HepG2 (cell line): ENCODE results near the gene ATG4D. TPM values are rescaled to one million over a fixed set of nuclear protein-coding genes. Genes with fewer than 3 reads are reported as not detected.

ENCODE experiments used
- DNMT1 ChIP-seq: sonication (generic); formaldehyde crosslinking; IDR thresholded peaks from 2 replicates; pipeline ENCODE4 v1.5.1; 2020; ENCODE audit warnings: mild to moderate bottlenecking, missing genetic modification reagents
- FOXJ3 ChIP-seq: sonication (generic); formaldehyde crosslinking; IDR thresholded peaks from 2 replicates; pipeline ENCODE4 v1.4.0; 2020; ENCODE audit warnings: missing genetic modification reagents, mild to moderate bottlenecking, borderline replicate concordance
- GABPB1 ChIP-seq: IDR thresholded peaks from 2 replicates; pipeline ENCODE4 v1.6.1; 2016; ENCODE audit warnings: mild to moderate bottlenecking, missing genetic modification reagents, moderate library complexity, missing compliant biosample characterization
- HCFC1 ChIP-seq: fragments of 150-350 bp; IDR thresholded peaks from 2 replicates; pipeline ENCODE4 v1.6.1; 2014; ENCODE audit warnings: low read depth, low read length
- IKZF4 ChIP-seq: sonication (generic); formaldehyde crosslinking; IDR thresholded peaks from 2 replicates; pipeline ENCODE4 v1.5.1; 2020; ENCODE audit warnings: borderline replicate concordance, mild to moderate bottlenecking, low read depth, missing genetic modification reagents; ENCODE audit errors: not compliant biosample characterization
- KDM1A ChIP-seq: IDR thresholded peaks from 2 replicates; pipeline ENCODE4 v1.6.1; 2016; ENCODE audit warnings: missing compliant biosample characterization
- MIER2 ChIP-seq: IDR thresholded peaks from 2 replicates; pipeline ENCODE4 v1.6.1; 2016; ENCODE audit warnings: missing biosample characterization, missing genetic modification reagents
- ONECUT2 ChIP-seq: sonication (generic); formaldehyde crosslinking; IDR thresholded peaks from 2 replicates; pipeline ENCODE4 v1.4.0; 2020; ENCODE audit warnings: missing genetic modification reagents
- PHF8 ChIP-seq: sonication (generic); formaldehyde crosslinking; IDR thresholded peaks from 2 replicates; pipeline ENCODE4 v1.5.0; 2020; ENCODE audit warnings: missing genetic modification reagents
- SAP130 ChIP-seq: IDR thresholded peaks from 2 replicates; pipeline ENCODE4 v1.6.1; 2016; ENCODE audit warnings: low read depth
- SMAD9 ChIP-seq: sonication (generic); formaldehyde crosslinking; IDR thresholded peaks from 2 replicates; pipeline ENCODE4 v1.5.1; 2020; ENCODE audit warnings: mild to moderate bottlenecking, missing genetic modification reagents
- SMARCC2 ChIP-seq: fragments of 450-650 bp; IDR thresholded peaks from 2 replicates; pipeline ENCODE4 v1.6.1; 2017; ENCODE audit warnings: antibody characterized with exemption, mild to moderate bottlenecking
- SNRNP70 ChIP-seq: fragments of 200-400 bp; formaldehyde crosslinking; IDR thresholded peaks from 2 replicates; pipeline ENCODE4 v1.6.1; 2017; ENCODE audit warnings: mild to moderate bottlenecking, low read depth, low read length, moderate library complexity
- SRSF4 ChIP-seq: fragments of 200-400 bp; formaldehyde crosslinking; IDR thresholded peaks from one replicate; pipeline ENCODE4 v1.6.1; 2018; ENCODE audit warnings: mild to moderate bottlenecking, low read depth, low read length, moderate library complexity; ENCODE audit not compliant: poor library complexity, severe bottlenecking
- STAT5B ChIP-seq: sonication (generic); formaldehyde crosslinking; IDR thresholded peaks from 2 replicates; pipeline ENCODE4 v1.4.0; 2020; ENCODE audit warnings: missing genetic modification reagents
- TCF7L2 ChIP-seq: IDR thresholded peaks from 2 replicates; pipeline ENCODE4 v1.6.1; 2011; ENCODE audit warnings: mild to moderate bottlenecking, low read depth, low read length, moderate library complexity
- TSC22D2 ChIP-seq: sonication (generic); formaldehyde crosslinking; IDR thresholded peaks from 2 replicates; pipeline ENCODE4 v1.5.1; 2020; ENCODE audit warnings: missing genetic modification reagents, mild to moderate bottlenecking, borderline replicate concordance
- ZFAT ChIP-seq: sonication (generic); formaldehyde crosslinking; conservative IDR thresholded peaks from 2 replicates; pipeline ENCODE4 v1.8.1; 2023; ENCODE audit warnings: missing genetic modification reagents, inconsistent platforms
- ZNF280D ChIP-seq: sonication (generic); formaldehyde crosslinking; IDR thresholded peaks from 2 replicates; pipeline ENCODE4 v1.5.1; 2020; ENCODE audit warnings: mild to moderate bottlenecking, missing genetic modification reagents
- ZNF331 ChIP-seq: sonication (generic); formaldehyde crosslinking; IDR thresholded peaks from 2 replicates; pipeline ENCODE4 v1.4.0; 2020; ENCODE audit warnings: missing genetic modification reagents
- ZNF362 ChIP-seq: sonication (generic); formaldehyde crosslinking; IDR thresholded peaks from 2 replicates; pipeline ENCODE4 v1.4.0; 2020; ENCODE audit warnings: missing genetic modification reagents, mild to moderate bottlenecking, borderline replicate concordance
- ZNF446 ChIP-seq: sonication (generic); formaldehyde crosslinking; IDR thresholded peaks from 2 replicates; pipeline ENCODE4 v1.5.0; 2020; ENCODE audit warnings: mild to moderate bottlenecking, missing genetic modification reagents
- ZNF589 ChIP-seq: sonication (generic); formaldehyde crosslinking; conservative IDR thresholded peaks from 2 replicates; pipeline ENCODE4 v1.8.0; 2022; ENCODE audit warnings: mild to moderate bottlenecking, moderate library complexity, missing genetic modification reagents
- ZNF766 ChIP-seq: sonication (generic); formaldehyde crosslinking; IDR thresholded peaks from 2 replicates; pipeline ENCODE4 v1.5.0; 2020; ENCODE audit warnings: missing genetic modification reagents, borderline replicate concordance
- polyA plus RNA-seq, 8 experiments: library from polyadenylated mRNA; depleted of rRNA in 3 of 8; stranded (reverse) in 7 of 8; unstranded in 1 of 8; fragments of >200 nt; fragmentation: Illumina TruSeq in 4 of 8; extraction: Trizol in 4 of 8; gene quantifications; 2 replicates each; pipeline versions ENCODE4 v1.2.1 to v1.2.3, GENCODE V29; 2011 to 2016; ENCODE audit warnings: low read depth in 4 of 8, missing spikeins in 1 of 8, mixed read lengths in 1 of 8; ENCODE audit not compliant: insufficient read depth in 1 of 8
- total RNA-seq, 5 experiments: library from RNA; depleted of rRNA; stranded (reverse); fragments of >200 nt; fragmentation: Illumina TruSeq; extraction: Trizol; gene quantifications; 2 replicates each; pipeline ENCODE4 v1.2.3, GENCODE V29; 2016; ENCODE audit warnings: low read depth in 1 of 5

Gene ATG4D
- total and polyA plus RNA-seq, 2 of the 13 experiments (the other 11 are each of a cell fraction or from before 2014, with no cell fraction given): 17.8 to 19.0 TPM

- TF ChIP-seq ONECUT2 (0 out of 2 replicates have a peak, but pooled peaks have one; percentile 22), HCFC1 (no peak), ZNF589 (CRISPR knock-in tag) (0 out of 2 replicates have a peak, but pooled peaks have one; percentile 35), STAT5B (no peak), SAP130 (CRISPR knock-in tag) (peak; percentile 3; the same call in 1 of the 2 replicates), ZNF280D (CRISPR knock-in tag) (peak; percentile 58; the same call in 1 of the 2 replicates), SNRNP70 (no peak), PHF8 (peak; percentile 50; the same call in 1 of the 2 replicates), GABPB1 (CRISPR knock-in tag) (peak; percentile 66; the same call in 1 of the 2 replicates), ZNF446 (CRISPR knock-in tag) (peak; percentile 16), ZNF331 (CRISPR knock-in tag) (0 out of 2 replicates have a peak, but pooled peaks have one; percentile 21), ZFAT (CRISPR knock-in tag) (no peak; the same call in 1 of the 2 replicates), ZNF362 (CRISPR knock-in tag) (0 out of 2 replicates have a peak, but pooled peaks have one; percentile 24), FOXJ3 (peak; percentile 48; the same call in 1 of the 2 replicates), TCF7L2 (no peak), IKZF4 (CRISPR knock-in tag) (peak; percentile 91), DNMT1 (CRISPR knock-in tag) (no peak), SMAD9 (CRISPR knock-in tag) (peak; percentile 35; the same call in 1 of the 2 replicates), ZNF766 (CRISPR knock-in tag) (peak; percentile 49; the same call in 1 of the 2 replicates), SMARCC2 (no peak), TSC22D2 (no peak), MIER2 (no peak), KDM1A (CRISPR knock-in tag) (peak; percentile 61; the same call in 1 of the 2 replicates), SRSF4 (no peak)
Measured at GRCh38 chr19:10503002-10503789, 40.5 kb upstream of the ATG4D start, which contains the start of gene KEAP1 (continued).
